ENCODE results near the gene FLRT2.

DNA sequence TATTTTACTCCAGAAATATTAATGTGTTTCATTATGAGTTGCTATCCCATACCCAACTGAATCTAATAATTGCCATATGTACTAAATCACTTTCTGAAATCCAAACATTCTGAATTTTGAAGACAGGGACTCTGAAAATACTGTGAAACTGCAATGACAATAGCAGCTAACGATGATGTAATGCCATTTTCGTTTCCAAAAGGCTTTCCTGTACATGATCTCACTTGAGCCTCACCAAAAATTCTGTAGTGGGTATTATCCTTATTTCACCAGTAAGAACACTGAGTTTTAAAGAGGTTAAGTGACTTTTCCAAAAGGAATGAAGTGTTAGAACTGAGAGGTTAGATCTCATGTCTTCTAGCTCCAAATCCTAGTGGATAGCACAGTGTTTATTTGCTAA is 133.3 kb downstream of the FLRT2 start:
- TF ChIP-seq, protein P1, sequence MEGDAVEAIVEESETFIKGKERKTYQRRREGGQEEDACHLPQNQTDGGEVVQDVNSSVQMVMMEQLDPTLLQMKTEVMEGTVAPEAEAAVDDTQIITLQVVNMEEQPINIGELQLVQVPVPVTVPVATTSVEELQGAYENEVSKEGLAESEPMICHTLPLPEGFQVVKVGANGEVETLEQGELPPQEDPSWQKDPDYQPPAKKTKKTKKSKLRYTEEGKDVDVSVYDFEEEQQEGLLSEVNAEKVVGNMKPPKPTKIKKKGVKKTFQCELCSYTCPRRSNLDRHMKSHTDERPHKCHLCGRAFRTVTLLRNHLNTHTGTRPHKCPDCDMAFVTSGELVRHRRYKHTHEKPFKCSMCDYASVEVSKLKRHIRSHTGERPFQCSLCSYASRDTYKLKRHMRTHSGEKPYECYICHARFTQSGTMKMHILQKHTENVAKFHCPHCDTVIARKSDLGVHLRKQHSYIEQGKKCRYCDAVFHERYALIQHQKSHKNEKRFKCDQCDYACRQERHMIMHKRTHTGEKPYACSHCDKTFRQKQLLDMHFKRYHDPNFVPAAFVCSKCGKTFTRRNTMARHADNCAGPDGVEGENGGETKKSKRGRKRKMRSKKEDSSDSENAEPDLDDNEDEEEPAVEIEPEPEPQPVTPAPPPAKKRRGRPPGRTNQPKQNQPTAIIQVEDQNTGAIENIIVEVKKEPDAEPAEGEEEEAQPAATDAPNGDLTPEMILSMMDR (IDR thresholded peaks at IDR 0.05): no peak
- no peak for TF ChIP-seq POLR2A (IDR thresholded peaks at IDR 0.05)

All from esophagus squamous epithelium (tissue), 4 donors.